CD4-positive, alpha-beta T cell treated with Interleukin-17A for 4 hours (primary cell): Measurements from ENCODE around the gene KIAA1755.
"Not testable (repeated sequence)": the region's sequence is repeated elsewhere in the genome, so short reads cannot be mapped to it uniquely, and the experiment has no call there.

Source experiments
- DNase-seq: peaks from one replicate; pipeline ENCODE4 v3.0.0-alpha.2; 2020; ENCODE audit warnings: mixed read lengths

The KIAA1755 gene

DNA sequence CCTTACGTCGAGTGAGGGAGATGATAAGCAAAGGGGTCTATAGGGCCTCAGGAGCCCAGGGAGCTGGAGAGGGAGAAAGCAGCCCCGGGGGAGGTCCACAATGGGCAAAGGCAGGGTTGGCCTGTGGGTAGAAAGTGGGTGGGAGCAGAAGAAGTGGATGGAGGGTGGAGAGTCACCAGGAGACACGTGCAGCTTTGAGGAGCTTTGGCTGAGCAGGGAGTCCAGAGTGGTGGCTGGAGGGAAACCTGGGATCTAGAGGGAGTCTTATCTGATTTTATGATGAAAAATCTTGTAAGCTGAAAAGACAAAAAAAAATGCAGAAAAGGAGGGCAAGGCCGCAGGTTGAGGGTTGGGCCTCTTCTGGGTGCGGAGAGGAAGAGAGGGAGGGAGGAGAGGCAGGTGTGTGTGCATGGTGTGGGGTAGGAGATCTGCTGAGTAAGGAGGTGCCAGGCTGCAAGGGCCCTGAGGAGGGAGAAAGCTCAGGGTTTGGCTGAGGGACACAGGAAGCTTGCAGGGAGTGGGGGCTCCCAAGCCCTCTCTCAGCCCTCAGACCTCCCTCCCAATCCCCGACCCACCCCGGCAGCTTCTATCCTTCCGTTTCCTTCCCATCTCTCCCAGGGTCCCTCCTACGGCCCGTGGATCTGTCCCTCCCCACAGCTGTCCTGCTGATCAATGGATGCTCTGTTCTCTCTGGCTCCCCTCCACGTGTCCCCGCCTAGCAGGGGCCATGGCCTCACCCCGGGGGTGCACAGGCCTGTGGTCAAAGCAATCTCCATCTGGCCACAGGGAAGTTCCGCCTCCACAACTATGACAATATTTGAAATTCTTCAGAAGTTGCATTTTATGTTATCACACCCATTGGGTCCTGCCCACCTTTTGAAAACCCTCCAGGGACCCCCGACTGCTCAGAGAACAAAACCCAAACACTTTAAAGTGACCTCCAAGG lies 26.3 kb upstream of the KIAA1755 start:
- DNase-seq, result no peak

- no peak for DNase-seq
These were observed 24.4 kb upstream of the KIAA1755 start for GRCh38 chr20:38284893-38285444.

- not testable (repeated sequence) for DNase-seq
These were observed 23.6 kb upstream of the KIAA1755 start for GRCh38 chr20:38284066-38284650.

DNA sequence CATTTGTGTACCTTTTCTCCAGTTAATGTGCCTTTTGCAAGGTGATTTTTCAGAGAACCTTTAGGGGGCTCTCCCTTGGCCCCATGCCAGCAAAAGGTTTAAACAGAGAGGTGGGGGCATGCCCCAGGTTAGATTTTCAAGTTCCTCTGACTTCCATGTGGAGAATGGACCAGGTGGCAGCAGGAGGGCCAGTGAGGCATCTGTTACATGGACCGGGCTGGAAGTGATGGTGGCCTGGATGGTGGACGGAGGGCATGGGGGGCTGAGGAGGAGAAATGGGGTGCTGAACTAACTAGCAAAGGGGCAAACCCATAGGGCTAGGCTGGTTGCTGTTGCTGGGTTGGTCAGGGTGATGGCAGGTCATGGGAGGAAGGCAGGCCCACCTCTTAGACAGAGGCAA lies 22.7 kb upstream of the KIAA1755 start:
- no peak for DNase-seq

GRCh38 chr20:38281176-38281915 lies 20.8 kb upstream of the KIAA1755 start:
- not testable (repeated sequence) for DNase-seq

- no peak for DNase-seq
These were observed 18.2 kb upstream of the KIAA1755 start for GRCh38 chr20:38278763-38279162.

GRCh38 chr20:38278131-38278530 lies 17.6 kb upstream of the KIAA1755 start:
- DNase-seq, result no peak

DNA sequence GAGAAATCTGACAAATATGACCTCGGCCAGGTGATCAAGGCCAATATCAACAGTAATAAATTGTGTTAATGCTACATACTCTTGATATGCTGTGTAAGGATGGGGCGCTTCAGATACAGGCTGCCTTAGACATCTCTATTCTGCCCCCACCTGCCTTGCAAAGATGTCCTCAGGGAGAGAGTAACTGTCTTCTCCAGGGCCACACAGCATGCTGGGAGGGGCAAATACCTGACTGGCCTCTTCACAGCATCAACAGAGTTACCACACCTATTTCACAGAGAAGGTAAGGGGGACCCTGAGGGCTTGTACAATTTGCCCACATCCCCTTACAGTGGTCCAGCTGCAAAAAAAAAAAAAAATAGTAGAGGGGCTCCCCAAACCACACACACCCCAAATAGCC lies 17.2 kb upstream of the KIAA1755 start:
- DNase-seq, result no peak

GRCh38 chr20:38277285-38277684 lies 16.8 kb upstream of the KIAA1755 start:
- DNase-seq, result no peak

DNA sequence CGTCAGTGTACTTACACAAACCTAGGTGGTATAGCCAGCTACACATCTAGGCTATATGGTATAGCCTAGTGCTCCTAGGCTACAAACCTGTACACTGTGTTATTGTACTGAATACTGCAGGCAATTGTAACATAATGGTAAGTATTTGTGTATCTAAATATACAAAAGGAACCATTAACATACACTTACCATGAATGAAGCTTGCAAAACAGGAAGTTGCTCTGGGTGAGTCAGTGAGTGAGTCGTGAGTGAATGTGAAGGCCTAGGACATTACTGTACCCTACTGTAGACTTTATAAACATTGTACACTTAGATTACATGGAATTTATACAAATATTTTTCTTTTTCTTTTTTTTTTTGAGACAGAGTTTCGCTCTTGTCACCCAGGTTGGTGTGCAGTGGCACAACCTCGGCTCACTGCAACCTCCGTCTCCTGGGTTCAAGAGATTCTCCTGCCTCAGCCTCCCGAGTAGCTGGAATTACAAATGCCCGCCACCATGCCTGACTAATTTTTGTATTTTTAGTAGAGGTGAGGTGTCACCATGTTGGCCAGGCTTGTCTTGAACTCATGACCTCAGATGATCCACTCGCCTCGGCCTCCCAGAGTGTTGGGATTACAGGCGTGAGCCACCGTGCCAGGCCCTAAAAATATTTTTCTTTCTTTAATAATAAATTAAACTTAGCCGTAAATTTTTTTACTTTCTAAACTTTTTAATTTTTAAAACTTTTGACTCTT lies 15.4 kb upstream of the KIAA1755 start:
- no peak for DNase-seq

DNA sequence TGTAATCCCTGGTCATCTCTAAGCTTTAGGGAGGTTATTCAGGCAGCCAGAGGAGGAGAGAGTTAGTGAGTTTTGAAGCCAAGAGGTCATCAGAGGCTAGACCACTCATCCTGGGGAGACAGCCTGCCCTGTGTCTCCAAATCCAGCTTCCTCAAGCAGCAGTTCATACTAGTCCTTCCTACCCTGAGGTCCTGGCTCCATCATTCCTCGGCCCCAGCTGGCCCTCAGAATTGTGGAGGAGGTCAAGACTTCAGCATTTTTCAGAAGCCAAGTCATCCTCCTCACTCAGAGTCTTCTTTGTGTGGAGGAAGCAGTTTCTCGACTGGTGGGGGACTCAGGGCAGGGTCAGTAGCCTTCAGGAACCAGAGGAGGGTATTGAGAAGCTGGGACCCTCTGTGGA lies 12.4 kb upstream of the KIAA1755 start:
- no peak for DNase-seq

GRCh38 chr20:38272398-38272797 lies 11.9 kb upstream of the KIAA1755 start:
- no peak for DNase-seq

DNA sequence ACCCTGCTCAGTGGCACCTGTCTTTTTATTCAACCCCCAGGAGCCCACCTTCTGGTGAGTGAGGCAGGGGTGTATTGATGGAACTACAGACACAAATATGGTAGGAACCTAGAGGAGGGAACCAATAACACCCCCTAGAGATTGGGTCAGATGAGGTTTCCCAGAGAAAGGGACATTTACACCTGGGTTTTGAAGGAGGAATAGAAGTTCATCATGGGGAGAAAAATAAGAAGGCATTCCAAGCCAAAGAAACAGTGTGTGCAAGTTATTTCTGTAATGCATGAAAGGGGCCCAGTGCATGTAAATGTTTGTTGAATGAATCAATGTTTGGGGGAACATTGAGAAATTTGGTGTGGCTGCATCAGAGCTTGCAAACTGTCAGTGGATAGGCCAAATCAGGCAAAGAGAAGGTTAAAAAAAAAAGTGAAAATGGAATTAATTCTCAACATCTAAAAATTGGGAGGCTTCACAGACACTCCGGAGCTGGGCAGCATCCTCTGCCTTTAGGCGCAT lies 11.1 kb upstream of the KIAA1755 start:
- no peak for DNase-seq

GRCh38 chr20:38270869-38271605 lies 10.5 kb upstream of the KIAA1755 start:
- no peak for DNase-seq

DNA sequence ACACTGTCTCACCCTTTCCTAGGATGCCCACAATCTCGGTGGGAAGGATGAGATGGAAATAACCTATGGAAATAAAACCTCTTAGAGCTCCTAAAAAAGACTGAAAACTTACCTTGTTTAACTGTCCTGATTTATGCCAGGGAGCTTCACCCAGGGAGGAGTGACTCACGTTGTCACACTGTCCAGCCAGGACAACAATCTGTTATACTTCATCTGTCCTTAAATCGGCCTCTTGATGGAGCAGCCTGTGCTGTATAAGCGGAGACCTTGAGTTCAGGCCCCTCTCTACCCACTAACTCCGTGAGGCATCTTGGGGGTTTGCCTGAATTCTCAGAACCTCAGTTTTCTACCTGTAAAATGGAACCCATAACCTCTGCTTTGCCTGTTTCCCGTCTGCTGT lies 9.2 kb upstream of the KIAA1755 start:
- DNase-seq, result no peak

DNA sequence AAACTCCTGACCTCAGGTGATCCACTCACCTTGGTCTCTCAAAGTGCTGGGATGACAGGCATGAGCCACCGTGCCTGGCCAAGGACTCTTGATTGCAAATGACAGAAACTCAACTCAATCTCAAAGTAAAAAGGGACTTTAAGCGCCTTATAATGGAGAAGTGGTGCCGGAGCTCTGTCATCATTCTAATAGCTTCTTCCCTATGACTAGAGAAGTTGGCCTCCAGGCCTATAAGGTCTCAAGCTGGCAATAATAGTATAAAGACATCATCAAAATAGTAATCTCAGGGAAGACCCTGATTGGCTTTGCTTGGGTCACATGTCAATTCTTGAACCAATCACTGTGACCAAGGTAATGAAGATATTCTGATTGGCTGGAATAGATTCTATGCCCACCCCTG lies 8.5 kb upstream of the KIAA1755 start:
- no peak for DNase-seq

DNA sequence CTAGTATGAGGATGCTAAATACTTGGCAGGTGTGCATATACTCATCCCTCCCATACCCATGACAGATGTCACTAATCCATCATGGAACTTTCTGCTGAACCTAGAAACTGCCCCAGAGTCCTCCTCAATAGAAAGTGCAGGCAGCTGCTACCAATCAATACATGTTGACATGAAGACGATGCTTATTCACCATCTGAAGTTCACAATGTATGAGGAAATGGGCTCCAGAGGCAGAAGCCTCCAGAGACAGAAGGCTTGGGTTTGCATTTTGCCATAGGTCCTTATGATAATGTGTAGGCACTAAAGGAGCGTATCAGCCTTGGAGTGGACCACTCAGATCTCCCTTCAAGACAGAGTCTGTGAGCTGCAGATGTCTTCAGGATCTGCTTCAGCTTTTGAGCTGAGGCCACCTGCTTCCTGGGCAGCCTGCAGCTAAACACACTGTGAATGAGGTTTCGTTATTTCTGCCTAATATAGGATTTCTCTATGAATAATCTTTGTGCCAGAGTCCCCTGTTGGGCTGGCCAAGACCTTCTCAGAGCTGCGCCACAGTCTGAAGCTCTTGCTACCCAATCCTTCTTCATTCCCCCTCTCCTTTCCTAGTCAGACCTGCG lies 7.5 kb upstream of the KIAA1755 start:
- DNase-seq, result no peak

GRCh38 chr20:38267296-38267695 lies 6.8 kb upstream of the KIAA1755 start:
- no peak for DNase-seq

- no peak for DNase-seq
These were observed 5.9 kb upstream of the KIAA1755 start for GRCh38 chr20:38266426-38266825.

DNA sequence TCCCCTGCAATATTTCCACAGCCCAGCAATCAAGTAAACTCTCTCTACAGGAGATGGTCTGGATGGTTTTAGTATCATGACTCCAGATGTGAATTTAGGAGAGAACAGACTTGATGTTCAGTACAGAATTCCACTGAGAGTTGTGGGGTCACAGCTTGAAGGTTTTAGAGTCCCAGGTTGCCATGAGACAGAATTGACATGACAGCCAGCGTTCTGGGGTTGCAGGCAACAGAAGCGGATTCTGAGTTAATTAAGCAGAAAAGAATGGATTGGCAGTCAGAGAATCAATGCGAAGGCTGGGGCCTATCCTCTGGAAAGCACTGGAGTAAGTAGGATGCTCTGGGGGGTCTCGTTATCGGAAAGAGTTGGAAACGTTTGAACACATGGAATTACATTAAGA lies 2.4 kb upstream of the KIAA1755 start:
- DNase-seq, result no peak

DNA sequence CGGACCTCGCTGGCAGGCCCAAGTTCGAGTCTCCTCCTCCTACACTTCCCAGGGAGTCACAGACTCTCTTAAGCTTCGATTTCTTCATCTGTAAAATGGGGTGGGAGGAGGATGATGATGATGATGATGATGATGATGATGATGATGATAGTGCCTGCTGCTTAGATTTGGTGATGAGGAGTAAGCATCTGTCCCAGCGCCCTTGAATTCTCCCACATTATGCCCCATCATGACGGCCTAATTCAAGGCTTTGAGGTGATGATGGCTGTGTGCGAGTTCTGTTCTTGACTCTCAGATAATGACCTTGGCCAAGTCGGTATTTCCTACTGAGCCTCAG lies 487 bp upstream of the KIAA1755 start:
- no peak for DNase-seq
